Measurements from ENCODE around the gene SLC30A9. TPM values are rescaled to one million over a fixed set of nuclear protein-coding genes. Genes with fewer than 3 reads are reported as not detected.

SLC30A9 gene
- total RNA-seq, 1 experiment from 2014 or later, result 32.4 TPM

- Histone ChIP-seq H3K27ac (ENCODE audit: low read length) (no peak overlapping the region), H3K9me3 (ENCODE audit: control insufficient read depth, insufficient read depth, low read depth, low read length) (no peaks in the 10 kb centered on the region), H3K27me3 (ENCODE audit: control insufficient read depth, insufficient read depth, low read length) (no peaks in the 10 kb centered on the region), H3K36me3 (ENCODE audit: control insufficient read depth, insufficient read depth, low read length) (peaks cover 3% of the 10 kb centered on the region; the same call in 1 of the 2 replicates), H3K4me1 (ENCODE audit: control insufficient read depth, insufficient read depth, low read length) (no peaks in the 10 kb centered on the region), H3K4me3 (ENCODE audit: low read depth in 2 of 2, low read length in 2 of 2) (no peak overlapping the region)
- no peak for DNase-seq (ENCODE audit: low read depth, low spot score)
- ChIA-PET CTCF (no interaction called here), POLR2A (no interaction called here)
- no TSS peak for BruUV-seq (replicated peaks)
- in situ Hi-C loops (cut with HindIII; ENCODE audit: low pct_unique_long_range_greater_than_20kb, low sequenced_read_pairs), result no loop called here
- no peak for TF ChIP-seq CTCF (IDR thresholded peaks at IDR 0.05)
- no peak for TF ChIP-seq TCF7L2 (IDR thresholded peaks at IDR 0.05; ENCODE audit: low read depth, low read length)
- TF ChIP-seq POLR2AphosphoS5 (IDR thresholded peaks at IDR 0.05; ENCODE audit: low read depth, low read length), result no peak
- TF ChIP-seq REST (IDR thresholded peaks at IDR 0.05; ENCODE audit: insufficient read depth in 1 of 2, low read depth in 2 of 2, low read length in 1 of 2), result no peak
- TF ChIP-seq SIN3A (IDR thresholded peaks at IDR 0.05; ENCODE audit: borderline replicate concordance, insufficient read depth, low read depth, low read length), result no peak
- intact Hi-C loops (cut with micrococcal nuclease; ENCODE audit: unreplicated experiment), result no loop called here
- ATAC-seq, result no peak
These were observed 76.1 kb downstream of the SLC30A9 start for GRCh38 chr4:42066402-42066801.

GRCh38 chr4:42067264-42067663 is 76.9 kb downstream of the SLC30A9 start:
- no peak for ATAC-seq
- in situ Hi-C loops (cut with HindIII; ENCODE audit: low pct_unique_long_range_greater_than_20kb, low sequenced_read_pairs) (no loop called here), intact Hi-C loops (cut with micrococcal nuclease; ENCODE audit: unreplicated experiment) (no loop called here)
- POLR2A ChIA-PET, result no interaction called here
- BruUV-seq (replicated peaks), result no TSS peak
- H3K4me1 ChIP-seq (ENCODE audit: control insufficient read depth, insufficient read depth, low read length), result no peaks in the 10 kb centered on the region
- no peaks in the 10 kb centered on the region for H3K9me3 ChIP-seq (ENCODE audit: control insufficient read depth, insufficient read depth, low read depth, low read length)
- no peaks in the 10 kb centered on the region for H3K27me3 ChIP-seq (ENCODE audit: control insufficient read depth, insufficient read depth, low read length)
- H3K36me3 ChIP-seq (ENCODE audit: control insufficient read depth, insufficient read depth, low read length), result peaks cover 3% of the 10 kb centered on the region; the same call in 1 of the 2 replicates
- H3K4me3 ChIP-seq (ENCODE audit: low read depth in 2 of 2, low read length in 2 of 2), result no peak overlapping the region
- CTCF ChIA-PET, result no interaction called here
- H3K27ac ChIP-seq (ENCODE audit: low read length), result no peak overlapping the region
- no peak for TF ChIP-seq TCF7L2 (IDR thresholded peaks at IDR 0.05; ENCODE audit: low read depth, low read length)
- no peak for TF ChIP-seq POLR2AphosphoS5 (IDR thresholded peaks at IDR 0.05; ENCODE audit: low read depth, low read length)
- no peak for TF ChIP-seq SIN3A (IDR thresholded peaks at IDR 0.05; ENCODE audit: borderline replicate concordance, insufficient read depth, low read depth, low read length)
- DNase-seq (ENCODE audit: low read depth, low spot score), result no peak

- no peak for TF ChIP-seq TCF7L2 (IDR thresholded peaks at IDR 0.05; ENCODE audit: low read depth, low read length)
- no peak for TF ChIP-seq REST (IDR thresholded peaks at IDR 0.05; ENCODE audit: insufficient read depth in 1 of 2, low read depth in 2 of 2, low read length in 1 of 2)
- no peak for TF ChIP-seq SIN3A (IDR thresholded peaks at IDR 0.05; ENCODE audit: borderline replicate concordance, insufficient read depth, low read depth, low read length)
- no peak for TF ChIP-seq POLR2AphosphoS5 (IDR thresholded peaks at IDR 0.05; ENCODE audit: low read depth, low read length)
- TF ChIP-seq CTCF (IDR thresholded peaks at IDR 0.05), result no peak
- H3K9me3 ChIP-seq (ENCODE audit: control insufficient read depth, insufficient read depth, low read depth, low read length), result no peaks in the 10 kb centered on the region
- no peak overlapping the region for H3K27ac ChIP-seq (ENCODE audit: low read length)
- H3K36me3 ChIP-seq (ENCODE audit: control insufficient read depth, insufficient read depth, low read length), result peaks cover 3% of the 10 kb centered on the region; the same call in 1 of the 2 replicates
- intact Hi-C loops (cut with micrococcal nuclease; ENCODE audit: unreplicated experiment), result no loop called here
- POLR2A ChIA-PET, result no interaction called here
- no peaks in the 10 kb centered on the region for H3K27me3 ChIP-seq (ENCODE audit: control insufficient read depth, insufficient read depth, low read length)
- CTCF ChIA-PET, result no interaction called here
- in situ Hi-C loops (cut with HindIII; ENCODE audit: low pct_unique_long_range_greater_than_20kb, low sequenced_read_pairs), result no loop called here
- H3K4me3 ChIP-seq (ENCODE audit: low read depth in 2 of 2, low read length in 2 of 2), result no peak overlapping the region
- ATAC-seq (no peak), DNase-seq (ENCODE audit: low read depth, low spot score) (no peak)
- no peaks in the 10 kb centered on the region for H3K4me1 ChIP-seq (ENCODE audit: control insufficient read depth, insufficient read depth, low read length)
- BruUV-seq (replicated peaks), result no TSS peak
These were observed 80.1 kb downstream of the SLC30A9 start for GRCh38 chr4:42070463-42070862.
